GM23338 (cell line): ENCODE results near the gene LRRC4B. TPM values are rescaled to one million over a fixed set of nuclear protein-coding genes. Genes with fewer than 3 reads are reported as not detected.

ENCODE experiments used
- ATAC-seq: fragments of 200-7000 bp; cut with Tn5 transposase; 3 replicates; pipeline ENCODE4 v1.9.1; 2020
- DNase-seq: peaks from one replicate; pipeline ENCODE4 v3.0.0-alpha.2; 2015; ENCODE audit warnings: low spot score
- H2AFZ ChIP-seq: fragments of 200-600 bp; sonication (generic); 2 replicates; pipeline ENCODE4 v1.8.0; 2016; ENCODE audit warnings: antibody characterized with exemption, mild to moderate bottlenecking, moderate library complexity
- H3F3A ChIP-seq: fragments of 200-600 bp; sonication (generic); replicated peaks from 2 replicates; pipeline ENCODE4 v1.8.0; 2017; ENCODE audit warnings: antibody characterized with exemption, mixed run types, low read depth
- H3K27ac ChIP-seq: fragments of 200-600 bp; sonication (generic); 2 replicates; pipeline ENCODE4 v1.6.1; 2016; ENCODE audit warnings: low read depth
- H3K27me3 ChIP-seq: fragments of 200-600 bp; sonication (generic); 2 replicates; pipeline ENCODE4 v1.8.0; 2016; ENCODE audit warnings: mild to moderate bottlenecking, mixed run types, moderate library complexity; ENCODE audit not compliant: insufficient read depth
- H3K36me3 ChIP-seq: fragments of 200-600 bp; sonication (generic); 2 replicates; pipeline ENCODE4 v1.8.0; 2016; ENCODE audit warnings: mild to moderate bottlenecking; ENCODE audit not compliant: insufficient read depth
- H3K4me1 ChIP-seq: fragments of 200-600 bp; sonication (generic); 2 replicates; pipeline ENCODE4 v1.8.0; 2016; ENCODE audit warnings: mild to moderate bottlenecking, moderate library complexity; ENCODE audit not compliant: insufficient read depth
- H3K4me2 ChIP-seq: fragments of 200-600 bp; sonication (generic); 2 replicates; pipeline ENCODE4 v1.7.1; 2017; ENCODE audit warnings: mixed run types
- H3K4me3 ChIP-seq: fragments of 200-600 bp; sonication (generic); 2 replicates; pipeline ENCODE4 v1.6.1; 2016; ENCODE audit warnings: mixed run types
- H3K79me2 ChIP-seq: fragments of 200-600 bp; sonication (generic); replicated peaks from 2 replicates; pipeline ENCODE4 v1.8.0; 2017; ENCODE audit warnings: mild to moderate bottlenecking; ENCODE audit not compliant: insufficient read depth
- H3K9me2 ChIP-seq: fragments of 200-600 bp; sonication (generic); 2 replicates; pipeline ENCODE4 v1.8.0; 2017; ENCODE audit not compliant: insufficient read depth
- H4K20me1 ChIP-seq: fragments of 200-600 bp; sonication (generic); replicated peaks from 2 replicates; pipeline ENCODE4 v1.8.0; 2017; ENCODE audit warnings: mild to moderate bottlenecking; ENCODE audit not compliant: insufficient read depth
- H3K27ac Mint-ChIP-seq: 2 replicates; pipeline ENCODE4 v1.8.0; 2020; ENCODE audit warnings: inconsistent platforms, mild to moderate bottlenecking, moderate library complexity, mixed read lengths
- H3K27me3 Mint-ChIP-seq: 3 replicates; pipeline ENCODE4 v1.8.0; 2022; ENCODE audit warnings: low read depth, mild to moderate bottlenecking, moderate library complexity, mixed read lengths, inconsistent platforms; ENCODE audit not compliant: insufficient read depth, poor library complexity
- H3K36me3 Mint-ChIP-seq: 3 replicates; pipeline ENCODE4 v1.8.0; 2021; ENCODE audit warnings: low read depth, mild to moderate bottlenecking, inconsistent platforms, moderate library complexity, mixed read lengths
- H3K4me1 Mint-ChIP-seq: 3 replicates; pipeline ENCODE4 v1.8.0; 2020; ENCODE audit warnings: mild to moderate bottlenecking, inconsistent platforms, mixed read lengths
- H3K4me3 Mint-ChIP-seq: 3 replicates; pipeline ENCODE4 v1.8.0; 2021; ENCODE audit warnings: moderate library complexity, mild to moderate bottlenecking, inconsistent platforms, mixed read lengths
- H3K9me3 Mint-ChIP-seq: 3 replicates; pipeline ENCODE4 v1.8.0; 2020; ENCODE audit warnings: moderate library complexity, mild to moderate bottlenecking, inconsistent platforms, mixed read lengths
- CREB1 ChIP-seq: fragments of 250-450 bp; sonication (Bioruptor Pico); IDR thresholded peaks from 2 replicates; pipeline ENCODE4 v1.5.0; 2020; ENCODE audit warnings: low read depth, mild to moderate bottlenecking, moderate library complexity
- EZH2 ChIP-seq: fragments of 200-600 bp; sonication (generic); IDR thresholded peaks from one replicate; pipeline ENCODE4 v1.8.0; 2017; ENCODE audit warnings: antibody characterized with exemption, mild to moderate bottlenecking, low read depth; ENCODE audit not compliant: unreplicated experiment
- EZH2phosphoT487 ChIP-seq: fragments of 200-600 bp; sonication (generic); IDR thresholded peaks from one replicate; pipeline ENCODE4 v1.8.1; 2018; ENCODE audit warnings: antibody characterized with exemption; ENCODE audit not compliant: unreplicated experiment
- POLR2AphosphoS5 ChIP-seq: IDR thresholded peaks from 2 replicates; pipeline ENCODE4 v1.6.1; 2016; ENCODE audit warnings: antibody characterized with exemption, low read depth
- polyA plus RNA-seq: library from polyadenylated mRNA; unstranded; fragments of >200 nt; fragmentation: Nextera tagmentation; extraction: Ambion mirVana; gene quantifications from 2 replicates; pipeline ENCODE4 v1.2.1, GENCODE V29; 2016
- total RNA-seq: library from RNA; depleted of rRNA; stranded (reverse); fragments of >200 nt; shearing (Covaris generic); gene quantifications from 2 replicates; pipeline ENCODE4 v1.2.3, GENCODE V29; 2014
- TF ChIP-seq, protein P1 (sequence below): IDR thresholded peaks from 2 replicates; pipeline ENCODE4 v1.6.1; 2016; ENCODE audit warnings: antibody characterized with exemption
- TF ChIP-seq, protein P2 (sequence below): IDR thresholded peaks from one replicate; pipeline ENCODE4 v1.6.1; 2018; ENCODE audit warnings: antibody characterized with exemption; ENCODE audit not compliant: unreplicated experiment
- TF ChIP-seq, protein P3 (sequence below), 2 experiments: fragments of 200-600 bp in 1 of 2; sonication (generic) in 1 of 2; conservative IDR thresholded peaks; 2 replicates each; pipeline versions ENCODE4 v1.5.1 to v1.6.1; 2016 to 2017; ENCODE audit warnings: antibody characterized with exemption in 2 of 2, low read depth in 2 of 2, mild to moderate bottlenecking in 2 of 2, moderate library complexity in 1 of 2

Gene LRRC4B
- total and polyA plus RNA-seq, 2 experiments from 2014 or later, result 2.0 to 13.2 TPM

DNA sequence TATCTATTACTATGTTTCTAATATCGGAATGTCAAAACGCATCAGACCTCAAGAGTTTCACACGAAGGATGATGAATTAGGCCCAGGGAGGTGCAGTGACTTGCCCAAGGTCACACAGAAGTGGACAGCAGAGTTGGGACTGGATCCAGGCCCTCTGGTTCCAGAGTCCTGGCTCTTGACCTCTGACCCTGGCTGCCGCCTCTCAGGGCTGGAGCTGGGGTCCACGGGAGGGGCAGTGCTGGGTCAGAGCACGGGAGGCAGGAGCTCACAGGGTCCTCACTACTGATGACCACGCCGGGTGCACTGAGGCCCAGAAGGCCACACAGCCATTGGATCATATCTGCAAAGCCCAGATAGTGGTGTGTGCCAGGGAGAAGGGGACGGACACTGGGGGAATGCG is 45.4 kb downstream of the LRRC4B start (continued):
- TF ChIP-seq, protein P1, sequence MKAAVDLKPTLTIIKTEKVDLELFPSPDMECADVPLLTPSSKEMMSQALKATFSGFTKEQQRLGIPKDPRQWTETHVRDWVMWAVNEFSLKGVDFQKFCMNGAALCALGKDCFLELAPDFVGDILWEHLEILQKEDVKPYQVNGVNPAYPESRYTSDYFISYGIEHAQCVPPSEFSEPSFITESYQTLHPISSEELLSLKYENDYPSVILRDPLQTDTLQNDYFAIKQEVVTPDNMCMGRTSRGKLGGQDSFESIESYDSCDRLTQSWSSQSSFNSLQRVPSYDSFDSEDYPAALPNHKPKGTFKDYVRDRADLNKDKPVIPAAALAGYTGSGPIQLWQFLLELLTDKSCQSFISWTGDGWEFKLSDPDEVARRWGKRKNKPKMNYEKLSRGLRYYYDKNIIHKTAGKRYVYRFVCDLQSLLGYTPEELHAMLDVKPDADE, result no peak
- TF ChIP-seq EZH2 (no peak), POLR2AphosphoS5 (no peak)
- TF ChIP-seq, protein P2, sequence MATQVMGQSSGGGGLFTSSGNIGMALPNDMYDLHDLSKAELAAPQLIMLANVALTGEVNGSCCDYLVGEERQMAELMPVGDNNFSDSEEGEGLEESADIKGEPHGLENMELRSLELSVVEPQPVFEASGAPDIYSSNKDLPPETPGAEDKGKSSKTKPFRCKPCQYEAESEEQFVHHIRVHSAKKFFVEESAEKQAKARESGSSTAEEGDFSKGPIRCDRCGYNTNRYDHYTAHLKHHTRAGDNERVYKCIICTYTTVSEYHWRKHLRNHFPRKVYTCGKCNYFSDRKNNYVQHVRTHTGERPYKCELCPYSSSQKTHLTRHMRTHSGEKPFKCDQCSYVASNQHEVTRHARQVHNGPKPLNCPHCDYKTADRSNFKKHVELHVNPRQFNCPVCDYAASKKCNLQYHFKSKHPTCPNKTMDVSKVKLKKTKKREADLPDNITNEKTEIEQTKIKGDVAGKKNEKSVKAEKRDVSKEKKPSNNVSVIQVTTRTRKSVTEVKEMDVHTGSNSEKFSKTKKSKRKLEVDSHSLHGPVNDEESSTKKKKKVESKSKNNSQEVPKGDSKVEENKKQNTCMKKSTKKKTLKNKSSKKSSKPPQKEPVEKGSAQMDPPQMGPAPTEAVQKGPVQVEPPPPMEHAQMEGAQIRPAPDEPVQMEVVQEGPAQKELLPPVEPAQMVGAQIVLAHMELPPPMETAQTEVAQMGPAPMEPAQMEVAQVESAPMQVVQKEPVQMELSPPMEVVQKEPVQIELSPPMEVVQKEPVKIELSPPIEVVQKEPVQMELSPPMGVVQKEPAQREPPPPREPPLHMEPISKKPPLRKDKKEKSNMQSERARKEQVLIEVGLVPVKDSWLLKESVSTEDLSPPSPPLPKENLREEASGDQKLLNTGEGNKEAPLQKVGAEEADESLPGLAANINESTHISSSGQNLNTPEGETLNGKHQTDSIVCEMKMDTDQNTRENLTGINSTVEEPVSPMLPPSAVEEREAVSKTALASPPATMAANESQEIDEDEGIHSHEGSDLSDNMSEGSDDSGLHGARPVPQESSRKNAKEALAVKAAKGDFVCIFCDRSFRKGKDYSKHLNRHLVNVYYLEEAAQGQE, result no peak

GRCh38 chr19:50520822-50521465 is 47.3 kb downstream of the LRRC4B start:
- Mint-ChIP-seq H3K36me3 (peaks cover 25% of the 10 kb centered on the region), H3K9me3 (peaks cover 89% of the 10 kb centered on the region), H3K4me3 (no peak overlapping the region), H3K27ac (no peak overlapping the region), H3K27me3 (peaks cover 10% of the 10 kb centered on the region), H3K4me1 (no peaks in the 10 kb centered on the region)
- no peak overlapping the region for H3K4me3 ChIP-seq
- H3K4me1 ChIP-seq, result peaks cover 6% of the 10 kb centered on the region; the same call in 1 of the 2 replicates
- no peak overlapping the region for H2AFZ ChIP-seq
- H3K4me2 ChIP-seq, result no peak overlapping the region
- H3K36me3 ChIP-seq, result no peaks in the 10 kb centered on the region
- ATAC-seq (no peak), DNase-seq (no peak)
- H3K79me2 ChIP-seq, result no peaks in the 10 kb centered on the region
- TF ChIP-seq EZH2phosphoT487 (no peak), EZH2 (no peak), CREB1 (CRISPR knock-in tag) (no peak)
- TF ChIP-seq, protein P2, result no peak
- TF ChIP-seq, protein P3, sequence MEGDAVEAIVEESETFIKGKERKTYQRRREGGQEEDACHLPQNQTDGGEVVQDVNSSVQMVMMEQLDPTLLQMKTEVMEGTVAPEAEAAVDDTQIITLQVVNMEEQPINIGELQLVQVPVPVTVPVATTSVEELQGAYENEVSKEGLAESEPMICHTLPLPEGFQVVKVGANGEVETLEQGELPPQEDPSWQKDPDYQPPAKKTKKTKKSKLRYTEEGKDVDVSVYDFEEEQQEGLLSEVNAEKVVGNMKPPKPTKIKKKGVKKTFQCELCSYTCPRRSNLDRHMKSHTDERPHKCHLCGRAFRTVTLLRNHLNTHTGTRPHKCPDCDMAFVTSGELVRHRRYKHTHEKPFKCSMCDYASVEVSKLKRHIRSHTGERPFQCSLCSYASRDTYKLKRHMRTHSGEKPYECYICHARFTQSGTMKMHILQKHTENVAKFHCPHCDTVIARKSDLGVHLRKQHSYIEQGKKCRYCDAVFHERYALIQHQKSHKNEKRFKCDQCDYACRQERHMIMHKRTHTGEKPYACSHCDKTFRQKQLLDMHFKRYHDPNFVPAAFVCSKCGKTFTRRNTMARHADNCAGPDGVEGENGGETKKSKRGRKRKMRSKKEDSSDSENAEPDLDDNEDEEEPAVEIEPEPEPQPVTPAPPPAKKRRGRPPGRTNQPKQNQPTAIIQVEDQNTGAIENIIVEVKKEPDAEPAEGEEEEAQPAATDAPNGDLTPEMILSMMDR (conservative IDR thresholded peaks at IDR 0.05; ENCODE audit: low read depth in 2 of 2), result no peak
- no peaks in the 10 kb centered on the region for H4K20me1 ChIP-seq
- H3K9me2 ChIP-seq, result no peaks in the 10 kb centered on the region
- H3K27me3 ChIP-seq, result peaks cover 12% of the 10 kb centered on the region
- no peaks in the 10 kb centered on the region for H3F3A ChIP-seq
- no peak overlapping the region for H3K27ac ChIP-seq
